ENCODE results near the gene CNGA3.
"Not testable (repeated sequence)": the region's sequence is repeated elsewhere in the genome, so short reads cannot be mapped to it uniquely, and the experiment has no call there.

The CNGA3 gene

DNA sequence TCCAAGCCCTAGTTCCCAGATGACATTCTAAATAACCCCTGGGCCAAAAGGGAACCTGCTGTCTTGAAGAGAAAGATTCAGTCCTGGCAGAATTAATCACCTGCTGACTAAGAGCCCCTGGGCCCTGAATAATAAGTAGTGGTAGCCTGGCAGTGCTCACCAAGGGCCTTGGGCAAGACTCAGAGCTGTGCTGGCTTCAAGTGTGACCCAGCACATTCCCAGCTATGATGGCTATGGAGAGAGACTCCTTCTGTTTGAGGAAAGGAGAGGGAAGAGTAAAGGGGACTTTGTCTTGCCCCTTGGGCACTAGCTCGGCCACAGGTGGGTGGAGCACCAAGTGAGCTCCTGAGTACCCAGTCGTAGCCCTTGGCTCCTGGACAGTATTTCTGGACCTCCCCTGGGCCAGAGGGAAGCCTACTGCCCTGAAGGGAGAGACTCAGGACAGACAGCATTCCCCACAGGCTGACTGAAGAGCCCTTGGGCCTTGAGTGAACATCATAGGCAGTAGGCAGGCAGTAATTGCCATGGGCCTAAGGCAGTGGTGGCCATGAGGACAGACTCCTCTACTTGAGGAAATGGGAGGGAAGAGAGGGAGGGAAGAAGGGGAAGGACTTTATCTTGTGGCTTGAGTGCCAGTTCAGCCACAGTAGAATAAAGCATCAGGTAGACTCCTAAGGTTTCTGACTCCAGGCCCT lies 58.4 kb downstream of the CNGA3 start:
- no peak for DNase-seq

GRCh38 chr2:98405301-98405700 lies 59.0 kb downstream of the CNGA3 start:
- no peak for DNase-seq

DNA sequence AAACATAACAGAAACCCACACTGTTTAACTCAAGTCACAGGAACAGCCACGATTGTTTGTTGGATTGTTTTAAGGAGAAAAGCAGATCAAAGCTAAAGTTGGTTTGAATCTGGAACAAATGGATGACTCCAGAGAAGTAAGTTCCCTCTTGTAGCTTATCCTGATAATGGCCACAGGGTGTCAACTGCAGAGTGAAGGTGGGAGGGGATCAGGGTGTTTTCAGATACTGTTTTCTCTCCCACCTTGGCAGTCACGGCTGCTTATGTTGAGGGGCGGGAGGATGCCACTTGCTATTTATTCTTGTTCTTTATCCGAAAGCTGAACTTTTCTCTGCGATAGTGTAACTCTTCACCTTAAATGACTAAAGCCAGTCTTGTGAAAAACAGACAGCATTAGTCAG lies 61.9 kb downstream of the CNGA3 start:
- no peak for DNase-seq

GRCh38 chr2:98412751-98413458 lies 66.6 kb downstream of the CNGA3 start:
- DNase-seq, result peak; percentile 33

GRCh38 chr2:98414246-98414645 lies 68.0 kb downstream of the CNGA3 start:
- not testable (repeated sequence) for DNase-seq

DNA sequence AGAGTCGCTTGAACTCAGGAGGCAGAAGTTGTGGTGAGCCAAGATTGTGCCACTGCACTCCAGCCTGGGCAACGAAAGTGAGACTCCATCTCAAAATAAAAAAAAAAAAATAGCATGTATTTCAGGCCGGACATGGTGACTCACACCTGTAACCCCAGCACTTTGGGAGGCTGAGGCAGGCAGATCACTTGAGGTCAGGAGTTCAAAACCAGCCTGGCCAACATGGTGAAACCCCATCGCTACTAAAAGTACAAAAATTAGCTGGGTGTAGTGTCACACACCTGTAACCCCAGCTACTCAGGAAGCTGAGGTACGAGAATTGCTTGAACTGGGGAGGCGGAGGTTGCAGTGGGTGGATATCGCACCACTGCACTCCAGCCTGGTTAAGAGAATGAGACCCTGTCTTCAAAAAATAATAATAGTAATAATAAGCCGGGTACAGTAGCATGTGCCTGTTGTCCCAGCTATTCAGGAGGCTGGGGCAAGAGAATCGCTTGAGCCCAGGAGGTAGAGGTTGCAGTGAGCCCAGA lies 69.5 kb downstream of the CNGA3 start:
- not testable (repeated sequence) for DNase-seq

DNA sequence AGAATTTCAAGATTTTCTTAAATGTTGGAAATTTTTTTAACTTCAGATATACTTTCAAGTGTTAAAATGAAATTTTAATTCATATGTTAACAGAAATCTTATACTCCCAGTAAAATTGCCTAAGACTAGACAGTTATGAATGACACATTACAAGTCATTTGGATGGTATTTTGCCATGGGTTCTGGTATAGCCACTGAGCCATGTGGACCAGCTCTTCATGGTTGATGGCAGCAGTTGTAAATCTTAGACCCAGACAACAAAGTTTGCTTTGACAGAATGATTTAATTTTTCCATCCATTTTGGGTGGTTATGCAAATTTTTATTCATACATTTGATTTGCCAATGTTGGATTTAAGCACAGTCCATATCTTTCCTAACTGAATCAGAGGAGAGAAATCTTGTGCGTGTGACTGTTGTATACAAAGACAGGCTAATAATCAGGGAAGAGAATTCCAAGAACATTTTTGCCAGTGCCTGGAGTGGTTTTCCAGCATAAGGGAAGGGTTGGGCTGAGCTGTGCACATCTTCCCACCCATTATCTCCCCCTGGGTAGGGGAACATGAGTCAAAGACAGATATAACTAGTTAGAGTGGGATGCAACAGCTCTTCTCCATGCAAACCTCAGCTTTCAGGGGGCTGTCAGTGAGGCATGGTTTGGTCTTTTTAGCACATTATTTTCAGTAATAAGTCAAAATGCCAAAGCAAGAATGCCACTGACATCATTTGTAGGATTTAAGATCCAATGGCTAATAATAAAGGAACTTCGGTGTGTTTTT lies 70.3 kb downstream of the CNGA3 start:
- no peak for DNase-seq

GRCh38 chr2:98419544-98419943 lies 73.3 kb downstream of the CNGA3 start:
- no peak for DNase-seq

GRCh38 chr2:98419977-98420725 lies 73.9 kb downstream of the CNGA3 start:
- DNase-seq, result no peak

- DNase-seq, result no peak
Observed at GRCh38 chr2:98422449-98422848, 76.2 kb downstream of the CNGA3 start.

- DNase-seq, result no peak
Observed at GRCh38 chr2:98426771-98427170, 80.5 kb downstream of the CNGA3 start.

DNA sequence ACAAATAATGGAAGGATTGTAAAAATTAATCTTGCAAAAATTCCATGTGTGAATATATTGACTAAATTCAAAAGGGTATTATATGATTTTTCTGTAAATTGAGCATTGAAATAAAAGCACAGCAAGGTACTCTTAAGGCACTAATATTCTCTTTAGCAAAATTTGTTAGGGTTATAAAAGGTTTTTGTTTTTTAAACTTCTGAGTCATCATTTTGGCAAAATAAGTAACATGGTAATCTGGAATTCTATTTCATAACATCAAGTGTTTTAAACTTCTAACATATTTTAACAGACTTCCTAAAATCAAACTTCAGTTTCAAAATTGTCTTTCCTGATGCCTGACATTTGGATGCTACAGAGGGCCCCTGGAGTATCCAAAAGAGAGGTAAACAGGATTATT lies 85.9 kb downstream of the CNGA3 start:
- DNase-seq, result no peak

DNA sequence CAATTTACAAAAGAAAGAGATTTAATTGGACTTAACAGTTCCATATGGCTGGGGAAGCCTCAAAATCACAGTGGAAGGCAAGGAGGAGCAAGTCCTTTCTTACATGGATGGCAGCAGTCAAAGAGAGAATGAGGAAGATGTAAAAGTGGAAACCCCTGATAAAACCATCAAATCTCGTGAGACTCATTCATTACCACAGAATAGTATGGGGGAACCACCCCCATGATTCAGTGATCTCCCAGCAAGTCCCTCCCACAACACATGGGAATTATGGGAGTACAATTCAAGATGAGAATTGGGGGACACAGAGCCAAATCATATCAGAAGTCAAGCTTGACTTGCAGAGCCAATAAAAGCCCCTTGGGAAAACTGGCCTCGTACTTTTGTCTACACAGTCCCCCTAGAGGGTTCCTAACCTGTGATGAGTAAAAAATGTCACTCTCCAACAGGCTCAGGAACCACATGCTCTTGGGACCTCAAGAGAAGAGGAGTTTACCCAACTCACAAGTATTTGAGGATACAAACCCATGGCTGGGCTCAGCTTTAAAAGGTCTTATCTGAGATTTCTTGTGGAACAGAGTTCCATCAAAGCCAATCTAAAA lies 87.2 kb downstream of the CNGA3 start:
- no peak for DNase-seq

DNA sequence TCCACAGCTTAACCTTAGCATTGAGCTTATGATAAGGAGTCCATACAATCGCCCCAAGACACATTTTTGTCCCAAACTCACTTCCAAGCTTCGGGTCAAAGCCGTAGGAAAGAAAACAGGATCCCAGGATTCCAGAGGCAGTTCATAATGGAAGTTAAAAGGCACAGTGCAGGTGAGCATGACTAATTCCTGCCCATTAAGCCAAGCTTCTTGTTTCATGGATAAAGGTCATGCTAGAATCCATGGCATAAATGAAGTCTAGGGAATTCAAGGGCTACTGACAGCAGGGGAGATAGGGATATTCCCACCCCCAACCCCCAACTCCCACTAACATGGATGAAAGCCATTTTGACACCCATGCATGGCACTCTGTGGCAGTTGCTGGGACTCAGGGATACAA lies 88.2 kb downstream of the CNGA3 start:
- DNase-seq, result no peak

- DNase-seq, result not testable (repeated sequence)
Observed at GRCh38 chr2:98435670-98436069, 89.4 kb downstream of the CNGA3 start.

- no peak for DNase-seq
Observed at GRCh38 chr2:98436734-98437133, 90.5 kb downstream of the CNGA3 start.

GRCh38 chr2:98438190-98439133 lies 92.2 kb downstream of the CNGA3 start:
- DNase-seq, result no peak

GRCh38 chr2:98441706-98442450 lies 95.6 kb downstream of the CNGA3 start:
- DNase-seq, result no peak

DNA sequence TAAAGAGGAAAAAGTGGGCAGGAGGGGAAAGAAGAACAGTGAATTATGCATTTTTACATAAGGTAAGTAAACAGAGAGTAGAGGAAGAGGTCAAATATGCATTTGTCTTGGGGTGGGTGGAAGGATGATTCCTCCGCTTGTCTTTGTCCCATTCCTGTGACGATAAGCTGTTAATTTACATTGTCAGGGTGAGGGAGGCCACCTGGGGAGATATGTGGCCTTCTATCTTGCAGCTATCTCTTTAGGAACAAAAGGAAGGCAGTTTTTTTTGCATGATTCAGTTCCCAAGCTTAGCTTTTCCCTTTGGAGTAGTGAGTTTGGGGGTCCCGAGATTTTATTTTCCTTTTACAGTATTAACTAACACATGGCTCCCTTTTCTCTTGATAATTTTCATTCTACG lies 96.2 kb downstream of the CNGA3 start:
- no peak for DNase-seq

DNA sequence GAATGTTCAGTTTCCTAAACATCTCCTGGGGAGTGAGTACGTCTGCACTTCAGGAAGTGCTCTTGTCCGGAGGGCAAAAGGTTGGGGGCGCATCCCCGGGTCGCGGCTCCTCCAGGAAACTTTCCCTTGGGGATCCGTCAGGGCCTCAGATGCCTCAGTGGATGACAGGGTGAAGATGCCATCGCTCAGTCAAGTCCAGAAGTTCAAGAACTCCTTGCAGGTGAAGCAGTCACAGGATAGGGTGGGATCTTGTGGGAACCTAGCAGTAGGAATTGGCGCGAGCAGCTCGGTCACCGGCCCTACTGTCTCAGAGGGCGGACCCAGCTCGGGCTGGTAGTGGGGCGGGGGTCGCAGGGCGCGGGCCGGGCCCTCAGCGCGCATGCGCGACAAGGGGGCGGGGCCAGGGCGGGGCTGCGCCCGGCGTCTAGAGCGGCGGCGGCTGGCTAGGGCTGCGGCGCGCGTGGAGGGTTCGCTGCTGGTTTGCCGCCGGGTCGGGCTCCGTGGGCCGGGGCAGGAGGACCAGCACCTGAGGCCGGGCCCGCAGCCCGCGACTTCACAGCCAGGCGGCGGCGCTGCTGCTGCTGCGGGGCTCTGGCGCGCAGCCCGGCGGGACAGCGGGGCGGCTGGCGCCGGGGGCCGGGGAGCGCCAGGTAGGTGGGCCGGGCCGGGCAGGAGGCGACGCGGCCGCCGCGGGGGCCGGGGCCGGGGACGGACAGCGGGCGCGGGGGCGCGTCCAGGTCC lies 98.3 kb downstream of the CNGA3 start, which contains the start of gene INPP4A:
Gene INPP4A (plus strand): TSS at position 423 of the 741 bp plus-strand sequence. CDS start 75,191 bp downstream, outside the sequence.
- DNase-seq, result peak; percentile 88
